HCT116 (cell line): ENCODE data around the gene PTRHD1. TPM values are rescaled to one million over a fixed set of nuclear protein-coding genes. Genes with fewer than 3 reads are reported as not detected.

ENCODE experiments used
- ATAC-seq: fragments of 200-7000 bp; cut with Tn5 transposase; 2 replicates; pipeline ENCODE4 v1.9.1; 2020; ENCODE audit warnings: mild to moderate bottlenecking, moderate library complexity
- BruUV-seq: library from RNA; stranded (reverse); fragments of 400-500 nt; replicated peaks from 2 replicates; lab custom pipeline; 2021; lab: Mats Ljungman, UMichigan
- CTCF ChIA-PET: fragments of 300-600 bp; sonication (Branson Sonifier 250); formaldehyde crosslinking; loops from one replicate; lab custom pipeline; 2021; ENCODE audit warnings: antibody characterized with exemption; lab: Charles Lee
- POLR2A ChIA-PET: fragments of 300-600, 350-600 bp; sonication (Branson Sonifier 250); formaldehyde crosslinking; loops from one replicate; lab custom pipeline; 2021; ENCODE audit warnings: antibody characterized with exemption; lab: Charles Lee
- RAD21 ChIA-PET, 2 experiments: fragments of 300-600 bp; sonication (Branson Sonifier 250); formaldehyde crosslinking; loops; one replicate each; lab custom pipeline; 2023; ENCODE audit warnings: low total read pairs in 2 of 2; ENCODE audit not compliant: uncharacterized antibody in 2 of 2, unreplicated experiment in 2 of 2, low non-redundant PET in 1 of 2; lab: Charles Lee
- DNase-seq: peaks from one replicate; pipeline ENCODE4 v3.0.0-alpha.2; 2010; ENCODE audit warnings: low read depth, low spot score
- H2AFZ ChIP-seq: fragments of 200-600 bp; shearing (Covaris generic), sonication (generic); 2 replicates; pipeline ENCODE4 v1.6.1; 2017; ENCODE audit warnings: low read depth, mixed run types, mixed read lengths, antibody characterized with exemption, low read length; ENCODE audit not compliant: poor library complexity, severe bottlenecking
- H3K27ac ChIP-seq: 2 replicates; pipeline ENCODE4 v1.5.1; 2012; ENCODE audit warnings: low read depth, low read length
- H3K27me3 ChIP-seq: fragments of 200-600 bp; sonication (generic); 2 replicates; pipeline ENCODE4 v1.6.1; 2016; ENCODE audit warnings: mixed run types, low read length, mixed read lengths; ENCODE audit not compliant: insufficient read depth
- H3K36me3 ChIP-seq, 2 experiments: fragments of 200-500 bp in 1 of 2; fragments of 200-600 bp in 1 of 2; sonication (Bioruptor generic) in 1 of 2; sonication (generic) in 1 of 2; 2 replicates each; pipeline versions ENCODE4 v1.5.1 to v1.6.1; 2014 to 2016; ENCODE audit warnings: low read length in 2 of 2, inconsistent platforms in 1 of 2, mixed read lengths in 1 of 2, mixed run types in 1 of 2; ENCODE audit not compliant: insufficient read depth in 2 of 2, control insufficient read depth in 1 of 2
- H3K4me1 ChIP-seq, 2 experiments: fragments of 200-600 bp in 1 of 2; sonication (generic) in 1 of 2; 2 replicates each; pipeline versions ENCODE4 v1.5.1 to v1.6.1; 2012 to 2017; ENCODE audit warnings: low read length in 2 of 2, inconsistent platforms in 1 of 2, mild to moderate bottlenecking in 1 of 2, mixed read lengths in 1 of 2, mixed run types in 1 of 2, moderate library complexity in 1 of 2; ENCODE audit not compliant: insufficient read depth in 2 of 2, control insufficient read depth in 1 of 2
- H3K4me2 ChIP-seq: fragments of 200-600 bp; sonication (generic); 2 replicates; pipeline ENCODE4 v1.6.1; 2017; ENCODE audit warnings: mixed run types, low read length, mixed read lengths
- H3K4me3 ChIP-seq, 2 experiments: fragments of 200-600 bp in 1 of 2; sonication (generic) in 1 of 2; replicated peaks in 1 of 2; 2 replicates each; pipeline ENCODE4 v1.5.1; 2011 to 2016; ENCODE audit warnings: low read length in 2 of 2, control low read depth in 1 of 2, low read depth in 1 of 2, mild to moderate bottlenecking in 1 of 2, mixed read lengths in 1 of 2, mixed run types in 1 of 2
- H3K79me2 ChIP-seq: fragments of 200-600 bp; sonication (generic); 2 replicates; pipeline ENCODE4 v1.6.1; 2017; ENCODE audit warnings: mild to moderate bottlenecking, mixed run types, low read length, moderate library complexity, mixed read lengths; ENCODE audit not compliant: insufficient read depth
- H3K9ac ChIP-seq: fragments of 200-600 bp; sonication (generic); 2 replicates; pipeline ENCODE4 v1.6.1; 2016; ENCODE audit warnings: low read length, mixed read lengths
- H3K9me2 ChIP-seq: fragments of 200-600 bp; sonication (generic), shearing (Covaris generic); 2 replicates; pipeline ENCODE4 v1.6.1; 2017; ENCODE audit warnings: mixed run types, mild to moderate bottlenecking, moderate library complexity; ENCODE audit not compliant: insufficient read depth
- H3K9me3 ChIP-seq, 2 experiments: fragments of 200-500 bp in 1 of 2; fragments of 200-600 bp in 1 of 2; sonication (Bioruptor generic) in 1 of 2; sonication (generic) in 1 of 2; 2 replicates each; pipeline ENCODE4 v1.6.1; 2014 to 2017; ENCODE audit warnings: low read length in 2 of 2, mixed read lengths in 2 of 2, inconsistent platforms in 1 of 2, low read depth in 1 of 2, mild to moderate bottlenecking in 1 of 2, mixed run types in 1 of 2, moderate library complexity in 1 of 2; ENCODE audit not compliant: control insufficient read depth in 1 of 2, insufficient read depth in 1 of 2
- H4K20me1 ChIP-seq: fragments of 200-600 bp; sonication (generic), shearing (Covaris generic); 2 replicates; pipeline ENCODE4 v1.6.1; 2017; ENCODE audit warnings: mixed run types, mild to moderate bottlenecking, moderate library complexity; ENCODE audit not compliant: insufficient read depth
- EGR1 ChIP-seq: IDR thresholded peaks from 2 replicates; pipeline ENCODE4 v1.6.1; 2012; ENCODE audit warnings: low read depth
- MAX ChIP-seq: IDR thresholded peaks from 2 replicates; pipeline ENCODE4 v1.6.1; 2012
- POLR2A ChIP-seq: IDR thresholded peaks from 2 replicates; pipeline ENCODE4 v1.7.0; 2011; ENCODE audit warnings: borderline replicate concordance; ENCODE audit not compliant: insufficient read depth, insufficient read length; ENCODE audit errors: extremely low read depth
- RAD21 ChIP-seq: IDR thresholded peaks from 2 replicates; pipeline ENCODE4 v1.6.1; 2012; ENCODE audit warnings: low read depth, mild to moderate bottlenecking
- SIN3A ChIP-seq: IDR thresholded peaks from 2 replicates; pipeline ENCODE4 v1.6.1; 2012; ENCODE audit warnings: low read depth
- SRF ChIP-seq: IDR thresholded peaks from 2 replicates; pipeline ENCODE4 v1.6.1; 2012; ENCODE audit warnings: low read depth
- YY1 ChIP-seq: IDR thresholded peaks from 2 replicates; pipeline ENCODE4 v1.6.1; 2011; ENCODE audit warnings: low read length, low read depth, moderate library complexity, mild to moderate bottlenecking; ENCODE audit not compliant: insufficient replicate concordance; ENCODE audit errors: extremely low read depth
- ZBTB33 ChIP-seq: IDR thresholded peaks from 2 replicates; pipeline ENCODE4 v1.6.1; 2011; ENCODE audit warnings: mild to moderate bottlenecking, low read length, moderate library complexity; ENCODE audit not compliant: insufficient replicate concordance; ENCODE audit errors: extremely low read depth
- intact Hi-C: fragments of 100-400 bp; cut with micrococcal nuclease; formaldehyde crosslinking; loops from 2 replicates; pipeline ENCODE4 v1.10.0; 2022
- total RNA-seq: library from RNA; stranded (reverse); gene quantifications from one replicate; pipeline ENCODE4 v1.2.1, GENCODE V29; 2021; ENCODE audit not compliant: unreplicated experiment

The PTRHD1 gene
- total RNA-seq, 1 experiment from 2014 or later = 24.3 TPM

- peak; percentile 10; the same call in 1 of the 2 replicates for ATAC-seq
- Histone ChIP-seq H3K9me3 (no peaks in the 10 kb centered on the region), H3K9ac (no peak overlapping the region), H3K36me3 (peaks cover 32 to 66% of the 10 kb centered on the region in 2 experiments), H3K79me2 (peaks cover 7% of the 10 kb centered on the region; the same call in 1 of the 2 replicates), H3K9me2 (no peaks in the 10 kb centered on the region), H3K27ac (no peak overlapping the region; the same call in 1 of the 2 replicates), H4K20me1 (no peaks in the 10 kb centered on the region), H3K4me2 (no peak overlapping the region), H2AFZ (no peak overlapping the region), H3K4me1 (no peaks in the 10 kb centered on the region), H3K4me3 (no peak overlapping the region), H3K27me3 (no peaks in the 10 kb centered on the region)
- ChIA-PET CTCF (no interaction called here), RAD21 (no interaction called here), POLR2A (no interaction called here)
- intact Hi-C loops = no loop called here
- BruUV-seq = no TSS peak
- no peak for DNase-seq
- TF ChIP-seq MAX = no peak
- TF ChIP-seq SIN3A = no peak
- no peak for TF ChIP-seq YY1
- TF ChIP-seq POLR2A = no peak
These were observed 27.0 kb upstream of the PTRHD1 start for GRCh38 chr2:24820175-24820513.

GRCh38 chr2:24819442-24820174 is 26.4 kb upstream of the PTRHD1 start:
- H3K4me3 ChIP-seq = no peak overlapping the region
- no peaks in the 10 kb centered on the region for H4K20me1 ChIP-seq
- CTCF ChIA-PET = interaction anchor here (2.5 kb wide), 1 partner anchor 8 kb away, joined by 9 read pairs; no protein-coding TSS in a partner anchor
- no peak overlapping the region for H3K4me2 ChIP-seq
- H3K27me3 ChIP-seq = no peaks in the 10 kb centered on the region
- DNase-seq (no peak), ATAC-seq (peak; percentile 15; the same call in 1 of the 2 replicates)
- H3K79me2 ChIP-seq = peaks cover 10% of the 10 kb centered on the region
- H3K9me2 ChIP-seq = no peaks in the 10 kb centered on the region
- H3K4me1 ChIP-seq = no peaks in the 10 kb centered on the region
- POLR2A ChIA-PET = no interaction called here
- no peaks in the 10 kb centered on the region for H3K9me3 ChIP-seq
- H2AFZ ChIP-seq = no peak overlapping the region
- H3K27ac ChIP-seq = no peak overlapping the region
- no TSS peak for BruUV-seq
- peaks cover 34 to 65% of the 10 kb centered on the region in 2 experiments for H3K36me3 ChIP-seq
- no peak for TF ChIP-seq RAD21
- TF ChIP-seq SRF = no peak
- no peak for TF ChIP-seq EGR1
- no peak for TF ChIP-seq ZBTB33
- TF ChIP-seq, all 23 proteins: peak for 0
- RAD21 ChIA-PET = interaction anchor here in 1 of 2 experiments (0.6 kb wide), 1 partner anchor 27 kb away, joined by 5 read pairs; no protein-coding TSS in a partner anchor
- H3K9ac ChIP-seq = no peak overlapping the region
- intact Hi-C loops = no loop called here
